DND-41 (cell line): Measurements from ENCODE around the gene BBS7.

ENCODE experiments used
- ATAC-seq: fragments of 200-7000 bp; cut with Tn5 transposase; 3 replicates; pipeline ENCODE4 v1.9.1; 2021; ENCODE audit warnings: low read depth; ENCODE audit not compliant: insufficient read depth
- DNase-seq: peaks from one replicate; pipeline ENCODE4 v3.0.0-alpha.2; 2020
- H2AFZ ChIP-seq: 2 replicates; pipeline ENCODE4 v1.6.0; 2012; ENCODE audit warnings: low read depth, low read length
- H3K27ac ChIP-seq: 2 replicates; pipeline ENCODE4 v1.5.1; 2012; ENCODE audit warnings: low read length, inconsistent platforms
- H3K27me3 ChIP-seq: fragments of 200-600 bp; sonication (generic); 2 replicates; pipeline ENCODE4 v1.6.0; 2012; ENCODE audit warnings: low read length, mild to moderate bottlenecking, inconsistent platforms; ENCODE audit not compliant: insufficient read depth, poor library complexity
- H3K36me3 ChIP-seq: 2 replicates; pipeline ENCODE4 v1.5.1; 2012; ENCODE audit warnings: low read length, inconsistent platforms; ENCODE audit not compliant: insufficient read depth
- H3K4me1 ChIP-seq: 2 replicates; pipeline ENCODE4 v1.5.1; 2012; ENCODE audit warnings: mild to moderate bottlenecking, low read length; ENCODE audit not compliant: insufficient read depth
- H3K4me2 ChIP-seq: 2 replicates; pipeline ENCODE4 v1.6.0; 2012; ENCODE audit warnings: mild to moderate bottlenecking, moderate library complexity, low read length, inconsistent platforms; ENCODE audit not compliant: insufficient read depth
- H3K4me3 ChIP-seq, 2 experiments: fragments of 200-600 bp in 1 of 2; shearing (Covaris generic) in 1 of 2; 2 replicates each; pipeline ENCODE4 v1.5.1; 2012 to 2016; ENCODE audit warnings: inconsistent platforms in 2 of 2, low read length in 2 of 2, mild to moderate bottlenecking in 2 of 2, low read depth in 1 of 2, moderate library complexity in 1 of 2
- H3K79me2 ChIP-seq: 2 replicates; pipeline ENCODE4 v1.6.0; 2012; ENCODE audit warnings: low read length, inconsistent platforms; ENCODE audit not compliant: insufficient read depth
- H3K9ac ChIP-seq: 2 replicates; pipeline ENCODE4 v1.6.0; 2012; ENCODE audit warnings: low read depth, mild to moderate bottlenecking, inconsistent platforms, low read length, moderate library complexity
- H3K9me3 ChIP-seq: 2 replicates; pipeline ENCODE4 v1.5.1; 2012; ENCODE audit warnings: low read length, moderate library complexity, mild to moderate bottlenecking, inconsistent platforms; ENCODE audit not compliant: insufficient read depth, severe bottlenecking
- H4K20me1 ChIP-seq: 2 replicates; pipeline ENCODE4 v1.6.0; 2012; ENCODE audit warnings: low read length; ENCODE audit not compliant: insufficient read depth
- EZH2 ChIP-seq: IDR thresholded peaks from 3 replicates; pipeline ENCODE4 v1.6.1; 2012; ENCODE audit warnings: borderline replicate concordance, low read depth, mild to moderate bottlenecking, moderate library complexity, low read length, inconsistent platforms; ENCODE audit not compliant: severe bottlenecking
- TF ChIP-seq, protein P1 (sequence below): IDR thresholded peaks from 2 replicates; pipeline ENCODE4 v1.5.1; 2012; ENCODE audit warnings: borderline replicate concordance, low read length, moderate library complexity, mild to moderate bottlenecking; ENCODE audit not compliant: poor library complexity, severe bottlenecking; ENCODE audit errors: extremely low read depth

The BBS7 gene

DNA sequence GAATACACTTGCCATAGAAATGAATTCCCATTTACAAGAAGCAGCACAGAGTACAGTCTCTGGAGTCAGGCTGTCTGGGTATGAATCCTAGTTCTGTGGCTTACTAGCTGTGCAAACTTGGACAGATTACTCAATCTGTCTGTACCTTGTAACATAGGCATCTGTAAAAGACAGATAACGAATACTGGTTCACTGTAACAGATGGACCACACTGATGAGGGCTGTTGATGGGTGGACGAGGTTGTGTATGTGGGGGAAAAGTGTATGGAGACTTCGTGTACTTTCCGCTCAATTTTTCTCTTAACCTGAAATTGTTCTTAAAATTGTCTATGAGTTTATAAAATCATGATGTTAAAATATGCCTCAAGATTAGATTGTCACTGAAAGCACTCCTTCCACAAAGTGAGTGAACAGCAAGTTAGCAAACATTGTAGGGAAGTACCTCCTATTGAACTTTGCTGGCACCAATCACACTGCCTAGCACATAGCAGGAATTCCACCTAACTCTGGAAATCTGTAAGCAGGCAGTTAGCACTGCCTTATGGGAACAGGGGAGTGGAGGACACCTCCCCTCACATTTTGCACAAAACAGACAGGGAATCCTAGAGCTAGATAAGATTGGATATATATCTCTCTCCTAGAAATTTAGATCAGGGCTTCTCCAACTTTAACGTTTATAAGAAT is 75.6 kb downstream of the BBS7 start:
- H2AFZ ChIP-seq = peak overlapping the region; percentile 76
- peak overlapping the region; percentile 68 for H3K9ac ChIP-seq
- H3K79me2 ChIP-seq = no peaks in the 10 kb centered on the region
- no peaks in the 10 kb centered on the region for H3K36me3 ChIP-seq
- TF ChIP-seq, protein P1, sequence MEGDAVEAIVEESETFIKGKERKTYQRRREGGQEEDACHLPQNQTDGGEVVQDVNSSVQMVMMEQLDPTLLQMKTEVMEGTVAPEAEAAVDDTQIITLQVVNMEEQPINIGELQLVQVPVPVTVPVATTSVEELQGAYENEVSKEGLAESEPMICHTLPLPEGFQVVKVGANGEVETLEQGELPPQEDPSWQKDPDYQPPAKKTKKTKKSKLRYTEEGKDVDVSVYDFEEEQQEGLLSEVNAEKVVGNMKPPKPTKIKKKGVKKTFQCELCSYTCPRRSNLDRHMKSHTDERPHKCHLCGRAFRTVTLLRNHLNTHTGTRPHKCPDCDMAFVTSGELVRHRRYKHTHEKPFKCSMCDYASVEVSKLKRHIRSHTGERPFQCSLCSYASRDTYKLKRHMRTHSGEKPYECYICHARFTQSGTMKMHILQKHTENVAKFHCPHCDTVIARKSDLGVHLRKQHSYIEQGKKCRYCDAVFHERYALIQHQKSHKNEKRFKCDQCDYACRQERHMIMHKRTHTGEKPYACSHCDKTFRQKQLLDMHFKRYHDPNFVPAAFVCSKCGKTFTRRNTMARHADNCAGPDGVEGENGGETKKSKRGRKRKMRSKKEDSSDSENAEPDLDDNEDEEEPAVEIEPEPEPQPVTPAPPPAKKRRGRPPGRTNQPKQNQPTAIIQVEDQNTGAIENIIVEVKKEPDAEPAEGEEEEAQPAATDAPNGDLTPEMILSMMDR = no peak
- TF ChIP-seq EZH2 = no peak
- no peaks in the 10 kb centered on the region for H3K9me3 ChIP-seq
- no peaks in the 10 kb centered on the region for H3K27me3 ChIP-seq
- H3K4me1 ChIP-seq = peaks cover 51% of the 10 kb centered on the region
- ATAC-seq (no peak), DNase-seq (no peak)
- no peaks in the 10 kb centered on the region for H4K20me1 ChIP-seq
- H3K4me2 ChIP-seq = peak overlapping the region; percentile 65
- H3K4me3 ChIP-seq = no peak overlapping the region; a peak in 1 of 4 replicates
- H3K27ac ChIP-seq = peak overlapping the region; percentile 97

DNA sequence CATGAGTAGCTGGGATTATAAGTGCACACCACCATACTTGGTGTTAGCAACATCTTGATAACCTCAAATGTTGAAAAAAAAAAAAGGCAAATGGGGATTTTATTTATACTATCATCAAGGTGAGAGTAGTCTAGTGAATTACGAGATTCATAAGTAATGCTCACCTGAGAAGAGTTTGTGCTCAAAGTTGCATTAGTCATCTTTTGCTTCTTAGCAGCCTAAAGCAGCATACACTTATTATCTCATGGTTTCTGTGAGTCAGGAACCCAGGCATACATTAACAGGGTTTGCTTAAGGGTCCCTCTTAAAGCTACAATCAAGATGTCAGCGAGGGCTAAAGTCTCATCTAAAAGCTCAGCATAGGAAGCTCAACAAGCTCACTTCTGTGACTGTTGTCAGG is 77.3 kb downstream of the BBS7 start:
- H2AFZ ChIP-seq = no peak overlapping the region
- H3K36me3 ChIP-seq = no peaks in the 10 kb centered on the region
- TF ChIP-seq EZH2 = no peak
- TF ChIP-seq, protein P1 = no peak
- peaks cover 36% of the 10 kb centered on the region for H3K4me1 ChIP-seq
- no peak overlapping the region for H3K9ac ChIP-seq
- no peak overlapping the region for H3K4me3 ChIP-seq
- no peaks in the 10 kb centered on the region for H3K27me3 ChIP-seq
- no peak for ATAC-seq
- no peaks in the 10 kb centered on the region for H4K20me1 ChIP-seq
- H3K4me2 ChIP-seq = no peak overlapping the region
- no peaks in the 10 kb centered on the region for H3K79me2 ChIP-seq
- H3K9me3 ChIP-seq = no peaks in the 10 kb centered on the region
- H3K27ac ChIP-seq = peak overlapping the region; percentile 46; the same call in 1 of the 2 replicates
- DNase-seq = no peak

DNA sequence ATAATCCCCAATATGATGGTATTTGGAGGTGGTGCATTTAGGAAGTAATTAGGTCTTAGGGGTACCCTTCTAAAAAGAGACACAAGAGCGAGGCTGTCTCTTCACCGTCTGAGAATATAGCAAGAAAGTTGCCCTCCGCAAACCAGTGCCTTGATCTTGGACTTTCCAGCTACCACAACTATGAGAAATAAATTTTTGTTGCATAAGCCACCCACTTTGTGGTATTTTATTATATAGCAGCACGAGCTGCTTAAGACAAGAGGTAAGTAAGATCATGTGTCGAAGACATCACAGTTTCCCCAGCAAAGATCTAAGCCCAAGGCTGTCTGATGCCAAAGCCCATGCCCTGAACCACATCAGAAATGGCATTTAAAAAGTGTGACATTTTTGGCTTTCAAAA is 78.8 kb downstream of the BBS7 start:
- Histone ChIP-seq H4K20me1 (no peaks in the 10 kb centered on the region), H3K9ac (no peak overlapping the region), H3K9me3 (no peaks in the 10 kb centered on the region), H3K27ac (no peak overlapping the region), H3K27me3 (no peaks in the 10 kb centered on the region), H3K4me3 (no peak overlapping the region), H2AFZ (no peak overlapping the region), H3K36me3 (no peaks in the 10 kb centered on the region), H3K4me1 (peaks cover 28% of the 10 kb centered on the region), H3K79me2 (no peaks in the 10 kb centered on the region), H3K4me2 (no peak overlapping the region)
- DNase-seq (no peak), ATAC-seq (no peak)
- TF ChIP-seq, protein P1 = no peak
- TF ChIP-seq EZH2 = no peak
